ENCODE data around the gene CELF1. TPM values are rescaled to one million over a fixed set of nuclear protein-coding genes. Genes with fewer than 3 reads are reported as not detected.

CELF1 gene
- total RNA-seq, 4 donors from 2014 or later: 69.6 to 151 (median 99.3) TPM

DNA sequence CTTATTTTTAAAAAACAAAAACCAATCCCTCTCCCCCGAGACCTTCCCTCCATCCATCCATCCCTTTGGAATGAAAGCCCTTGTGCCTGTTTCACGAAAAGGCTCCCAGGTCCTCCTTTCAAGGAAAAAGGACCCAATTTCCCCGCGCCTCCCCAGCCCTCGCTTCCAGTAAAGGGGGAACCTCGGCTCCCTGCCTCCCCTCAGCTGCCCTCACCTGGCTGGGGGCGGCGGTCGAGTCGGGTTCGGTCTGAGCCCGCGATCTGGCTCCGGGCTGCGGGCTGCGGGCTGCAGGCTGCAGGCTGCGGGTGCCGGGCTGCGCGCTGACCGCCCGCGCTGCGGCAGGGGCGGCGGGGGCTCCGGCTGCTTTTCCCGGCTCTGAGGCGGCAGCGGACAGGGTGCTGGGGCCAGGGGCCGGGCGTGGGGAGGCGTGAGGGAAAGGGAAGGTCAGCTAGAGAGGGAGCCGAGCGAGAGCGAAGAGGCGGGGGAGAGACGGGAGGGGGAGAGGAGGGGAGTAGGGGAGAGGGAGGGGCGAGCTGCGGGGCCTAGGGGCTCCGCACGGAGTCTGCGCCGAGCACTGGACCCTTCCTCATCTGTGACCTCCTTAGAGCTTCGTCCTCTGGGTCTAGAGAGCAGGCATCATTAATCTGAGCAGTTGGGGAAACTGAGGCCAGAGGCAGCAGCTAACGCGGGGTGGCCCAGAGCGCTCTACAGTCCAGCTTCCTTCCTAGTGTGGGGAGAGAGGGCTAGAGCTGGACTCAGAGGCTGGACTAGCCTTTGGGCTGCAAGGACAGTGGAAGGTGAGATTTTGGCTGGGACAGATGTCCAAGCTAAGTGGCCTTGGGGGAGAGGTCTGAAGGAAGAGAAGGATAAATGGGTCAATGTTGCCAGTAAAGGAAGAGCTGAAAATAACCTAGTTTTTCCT, 41.3 kb upstream of the CELF1 start, which contains the start of gene C1QTNF4:
C1QTNF4 (minus strand) TSS at position 478 of the 922 bp plus-strand sequence. CDS start 3,601 bp downstream, outside the sequence.
- Histone ChIP-seq H3K4me3 (peak within 1 kb of the TSS; percentile 31 to 52 (median 40)), H3K4me1 (peaks cover 14 to 27% (median 19%) of the 10 kb centered on the region in 4 donors), H3K36me3 (no peaks in the 10 kb centered on the region), H3K9me3 (no peaks in the 10 kb centered on the region), H3K27me3 (peaks cover 0 to 64% (median 34%) of the 10 kb centered on the region in 4 donors), H3K27ac (replicated peaks in 1 of 4) (no peak within 1 kb of the TSS)
- DNase-seq (ENCODE audit: extremely low spot score): no peak
- 3% methylated on average over 42 of the region's 48 CpGs for WGBS
- intact Hi-C loops (cut with DNase I): no loop called here
- TF ChIP-seq, protein P1, sequence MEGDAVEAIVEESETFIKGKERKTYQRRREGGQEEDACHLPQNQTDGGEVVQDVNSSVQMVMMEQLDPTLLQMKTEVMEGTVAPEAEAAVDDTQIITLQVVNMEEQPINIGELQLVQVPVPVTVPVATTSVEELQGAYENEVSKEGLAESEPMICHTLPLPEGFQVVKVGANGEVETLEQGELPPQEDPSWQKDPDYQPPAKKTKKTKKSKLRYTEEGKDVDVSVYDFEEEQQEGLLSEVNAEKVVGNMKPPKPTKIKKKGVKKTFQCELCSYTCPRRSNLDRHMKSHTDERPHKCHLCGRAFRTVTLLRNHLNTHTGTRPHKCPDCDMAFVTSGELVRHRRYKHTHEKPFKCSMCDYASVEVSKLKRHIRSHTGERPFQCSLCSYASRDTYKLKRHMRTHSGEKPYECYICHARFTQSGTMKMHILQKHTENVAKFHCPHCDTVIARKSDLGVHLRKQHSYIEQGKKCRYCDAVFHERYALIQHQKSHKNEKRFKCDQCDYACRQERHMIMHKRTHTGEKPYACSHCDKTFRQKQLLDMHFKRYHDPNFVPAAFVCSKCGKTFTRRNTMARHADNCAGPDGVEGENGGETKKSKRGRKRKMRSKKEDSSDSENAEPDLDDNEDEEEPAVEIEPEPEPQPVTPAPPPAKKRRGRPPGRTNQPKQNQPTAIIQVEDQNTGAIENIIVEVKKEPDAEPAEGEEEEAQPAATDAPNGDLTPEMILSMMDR (IDR thresholded peaks at IDR 0.05): no peak
- TF ChIP-seq POLR2AphosphoS5 (IDR thresholded peaks at IDR 0.05): no peak
- TF ChIP-seq POLR2A (IDR thresholded peaks at IDR 0.05; ENCODE audit: low read depth): no peak
- no peak for TF ChIP-seq EP300 (IDR thresholded peaks at IDR 0.05)

DNA sequence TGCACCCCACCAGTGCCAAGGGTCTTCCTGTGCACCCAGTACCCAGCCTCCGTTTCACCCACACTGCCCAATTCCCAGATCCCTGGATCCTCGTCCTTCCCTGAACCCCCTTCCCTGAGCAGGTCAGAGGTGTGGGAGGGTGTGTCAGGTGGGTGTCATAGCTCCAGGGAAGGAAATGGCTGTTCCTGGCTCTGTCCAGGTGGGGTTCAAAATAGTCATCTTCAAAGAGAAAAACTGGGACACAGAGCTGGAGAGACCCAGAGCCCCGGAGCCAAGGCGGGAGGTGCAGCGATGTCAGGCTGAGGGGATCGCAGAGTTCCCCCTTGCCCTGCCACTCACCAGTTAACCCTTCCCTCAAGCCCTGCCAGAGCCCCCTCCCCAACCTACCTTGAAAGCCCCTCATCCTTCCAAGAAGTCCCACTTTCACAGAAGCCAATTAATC, 40.6 kb upstream of the CELF1 start:
- DNase-seq (ENCODE audit: extremely low spot score): no peak
- WGBS: 8% methylated on average over 1 of the region's 6 CpGs
- Histone ChIP-seq H3K9me3 (no peaks in the 10 kb centered on the region), H3K27ac (replicated peaks in 1 of 4) (no peak overlapping the region), H3K4me1 (peaks cover 14 to 28% (median 22%) of the 10 kb centered on the region in 4 donors), H3K27me3 (peaks cover 0 to 67% (median 34%) of the 10 kb centered on the region in 4 donors), H3K4me3 (peak overlapping the region; percentile 31 to 52 (median 40)), H3K36me3 (no peaks in the 10 kb centered on the region)
- intact Hi-C loops (cut with DNase I): no loop called here
- TF ChIP-seq POLR2AphosphoS5 (IDR thresholded peaks at IDR 0.05) (no peak), EP300 (IDR thresholded peaks at IDR 0.05) (no peak), POLR2A (IDR thresholded peaks at IDR 0.05; ENCODE audit: low read depth) (no peak)
- TF ChIP-seq, protein P1 (IDR thresholded peaks at IDR 0.05): no peak

DNA sequence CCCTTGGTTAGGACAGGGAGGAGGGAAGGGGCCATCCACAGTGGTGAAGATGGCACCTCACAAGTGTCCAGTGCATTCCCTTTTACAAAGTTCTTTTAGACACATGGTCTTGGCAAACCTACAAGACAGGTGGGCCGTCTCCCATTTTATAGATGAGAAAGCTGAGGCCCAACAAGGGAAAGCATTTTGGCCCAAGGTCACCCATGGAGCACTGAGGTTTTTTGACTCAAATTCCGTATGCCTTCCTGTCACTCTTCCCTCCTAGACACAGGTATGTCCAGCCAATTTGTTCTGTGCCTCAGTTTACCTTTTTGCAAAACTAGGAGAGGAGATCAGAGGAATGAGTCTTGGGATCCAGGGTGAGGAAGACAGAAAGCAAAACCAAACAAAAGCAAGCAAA, 40.0 kb upstream of the CELF1 start:
- H3K9me3 ChIP-seq: no peaks in the 10 kb centered on the region
- H3K4me3 ChIP-seq: no peak overlapping the region
- no peak overlapping the region for H3K27ac ChIP-seq (replicated peaks in 1 of 4)
- no peak for TF ChIP-seq POLR2A (IDR thresholded peaks at IDR 0.05; ENCODE audit: low read depth)
- TF ChIP-seq, protein P1 (IDR thresholded peaks at IDR 0.05): no peak
- intact Hi-C loops (cut with DNase I): no loop called here
- DNase-seq (ENCODE audit: extremely low spot score): no peak
- no peaks in the 10 kb centered on the region for H3K36me3 ChIP-seq
- peaks cover 0 to 67% (median 34%) of the 10 kb centered on the region in 4 donors for H3K27me3 ChIP-seq
- 76% methylated on average over 2 of the region's 2 CpGs for WGBS
- H3K4me1 ChIP-seq: peaks cover 14 to 28% (median 25%) of the 10 kb centered on the region in 4 donors

DNA sequence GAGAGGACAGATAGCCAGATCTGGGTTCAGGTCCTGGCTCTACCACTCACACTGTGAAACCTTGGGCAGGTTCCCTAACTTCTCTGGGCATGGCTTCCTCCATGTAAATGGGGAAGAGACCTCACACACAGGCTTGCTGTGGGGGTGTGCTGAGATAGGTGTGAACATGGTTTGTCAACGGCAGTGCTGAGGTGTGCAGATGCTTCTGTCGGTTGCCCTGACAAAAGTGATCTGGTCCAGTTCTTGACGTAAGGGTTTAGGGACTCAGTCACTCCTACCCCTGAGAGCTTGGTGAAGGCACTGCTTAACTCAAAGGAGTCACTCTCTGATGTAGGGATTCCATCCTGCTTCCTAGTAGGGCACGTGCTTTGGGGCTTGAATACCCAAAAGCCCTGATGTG, 39.3 kb upstream of the CELF1 start:
- WGBS: 57% methylated on average over 4 of the region's 4 CpGs
- H3K36me3 ChIP-seq: no peaks in the 10 kb centered on the region
- H3K27ac ChIP-seq (replicated peaks in 1 of 4): no peak overlapping the region
- H3K9me3 ChIP-seq: no peaks in the 10 kb centered on the region
- intact Hi-C loops (cut with DNase I): no loop called here
- H3K4me3 ChIP-seq: no peak overlapping the region
- no peak for TF ChIP-seq POLR2AphosphoS5 (IDR thresholded peaks at IDR 0.05)
- no peak for DNase-seq (ENCODE audit: extremely low spot score)
- peaks cover 0 to 67% (median 34%) of the 10 kb centered on the region in 4 donors for H3K27me3 ChIP-seq
- peaks cover 14 to 36% (median 30%) of the 10 kb centered on the region in 4 donors for H3K4me1 ChIP-seq

DNA sequence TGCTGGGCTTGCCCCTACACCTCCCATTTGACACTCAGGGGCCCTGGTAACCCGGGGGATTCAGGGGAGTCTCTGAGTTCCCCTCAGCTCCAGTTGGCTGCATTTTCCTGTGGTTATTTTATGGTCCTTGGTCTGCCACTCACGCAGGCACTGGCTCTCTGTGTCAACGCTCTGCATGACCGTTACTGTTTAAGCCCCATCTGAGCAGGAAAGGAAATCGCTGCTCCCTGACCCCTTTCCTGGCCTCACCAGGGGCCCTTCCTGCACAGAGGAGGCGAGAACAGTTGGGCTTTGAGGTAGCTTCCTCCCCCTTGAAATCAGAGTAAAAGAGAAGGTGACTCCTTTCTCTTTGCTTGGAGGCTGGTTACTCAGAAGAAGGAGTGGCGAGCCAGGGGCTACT, 38.8 kb upstream of the CELF1 start:
- Histone ChIP-seq H3K9me3 (no peaks in the 10 kb centered on the region), H3K4me1 (peaks cover 14 to 40% (median 35%) of the 10 kb centered on the region in 4 donors), H3K27ac (replicated peaks in 1 of 4) (no peak overlapping the region), H3K4me3 (no peak overlapping the region), H3K27me3 (peaks cover 0 to 67% (median 34%) of the 10 kb centered on the region in 4 donors), H3K36me3 (no peaks in the 10 kb centered on the region)
- intact Hi-C loops (cut with DNase I): no loop called here
- TF ChIP-seq EP300 (IDR thresholded peaks at IDR 0.05) (no peak), POLR2AphosphoS5 (IDR thresholded peaks at IDR 0.05) (no peak), POLR2A (IDR thresholded peaks at IDR 0.05; ENCODE audit: low read depth) (no peak)
- TF ChIP-seq, protein P1 (IDR thresholded peaks at IDR 0.05): no peak
- no peak for DNase-seq (ENCODE audit: extremely low spot score)
- WGBS: 72% methylated on average over 3 of the region's 7 CpGs

Measured in esophagus muscularis mucosa (tissue), 4 donors.